ENCODE results near the gene ICA1. TPM values are rescaled to one million over a fixed set of nuclear protein-coding genes. Genes with fewer than 3 reads are reported as not detected.

Gene ICA1
- total and polyA plus RNA-seq, 2 of the 13 experiments (the other 11 are each of a cell fraction or from before 2014, with no cell fraction given): 0.29 TPM; not detected in 1

DNA sequence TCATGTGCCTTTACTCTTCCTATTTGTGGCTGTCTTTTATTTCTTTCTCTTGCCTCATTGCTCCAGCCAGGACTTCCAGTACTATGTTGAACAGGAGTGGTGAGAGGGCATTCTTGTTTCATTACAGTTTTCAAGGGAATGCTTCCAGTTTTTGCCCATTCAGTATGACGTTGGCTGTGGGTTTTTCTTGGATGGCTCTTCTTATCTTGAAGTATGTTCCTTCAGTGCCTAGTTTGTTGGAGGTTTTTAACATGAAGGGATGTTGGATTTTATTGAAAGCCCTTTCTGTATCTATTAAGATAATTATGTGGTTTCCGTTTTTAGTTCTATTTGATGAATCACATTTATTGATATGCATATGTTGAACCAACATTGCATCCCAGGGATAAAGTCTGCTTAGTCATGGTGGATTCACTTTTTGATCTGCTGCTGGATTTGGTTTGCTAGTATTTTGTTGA, 196.6 kb downstream of the ICA1 start (continued):
- no peak for TF ChIP-seq RERE (CRISPR knock-in tag; IDR thresholded peaks at IDR 0.05; ENCODE audit: low read depth)

DNA sequence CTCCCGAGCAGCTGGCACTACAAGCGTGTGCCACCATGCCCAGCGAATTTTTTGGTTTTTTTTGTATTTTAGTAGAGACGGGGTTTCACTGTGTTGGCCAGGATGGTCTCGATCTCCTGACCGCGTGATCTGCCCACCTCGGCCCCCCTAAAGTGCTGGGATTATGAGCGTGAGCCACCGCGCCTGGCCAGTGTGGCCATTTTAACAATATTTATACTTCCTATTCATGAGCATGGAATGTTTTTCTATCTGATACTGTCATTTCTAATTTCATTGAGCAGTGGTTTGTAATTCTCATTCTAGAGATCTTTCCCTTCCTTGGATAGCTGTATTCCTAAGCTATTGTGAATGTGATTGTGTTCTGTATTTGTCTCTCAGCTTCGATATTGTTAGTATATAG, 197.1 kb downstream of the ICA1 start:
- Histone ChIP-seq H3K4me2 (ENCODE audit: low read depth, low read length) (no peak overlapping the region), H4K20me1 (ENCODE audit: insufficient read depth, low read length) (no peaks in the 10 kb centered on the region), H3K4me3 (replicated peaks in 1 of 3; ENCODE audit: insufficient read depth in 1 of 3, low read depth in 2 of 3, low read length in 3 of 3) (no peak overlapping the region), H3K9me3 (ENCODE audit: low read length) (no peaks in the 10 kb centered on the region), H3K9ac (ENCODE audit: insufficient read depth, low read depth, low read length) (no peak overlapping the region), H2AFZ (ENCODE audit: low read length) (no peak overlapping the region), H3K79me2 (ENCODE audit: insufficient read depth, low read length) (no peaks in the 10 kb centered on the region), H3K36me3 (replicated peaks in 1 of 2; ENCODE audit: control insufficient read depth in 1 of 2, insufficient read depth in 2 of 2, low read length in 2 of 2) (no peaks in the 10 kb centered on the region), H3K4me1 (ENCODE audit: insufficient read depth, low read length) (no peaks in the 10 kb centered on the region), H3K27ac (ENCODE audit: extremely low read length, insufficient read depth, low read length) (no peak overlapping the region), H3K27me3 (ENCODE audit: control insufficient read depth in 1 of 2, insufficient read depth in 2 of 2, low read length in 2 of 2) (no peaks in the 10 kb centered on the region)
- FAIRE-seq: no peak
- no peak for ATAC-seq
- in situ Hi-C loops (cut with HindIII; ENCODE audit: extremely low pct_ligation_motif_present, low pct_unique_long_range_greater_than_20kb) (no loop called here), intact Hi-C loops (cut with micrococcal nuclease; ENCODE audit: unreplicated experiment) (no loop called here)
- DNase-seq (ENCODE audit: low spot score): no peak
- WGBS (ENCODE audit: low lambda C conversion rate): 83% methylated on average over 12 of the region's 12 CpGs
- POLR2A ChIA-PET: no interaction called here
- no TSS peak for BruUV-seq (replicated peaks)
- CTCF ChIA-PET (ENCODE audit: low intra/inter-chr PET ratio, low total read pairs): no interaction called here
- TF ChIP-seq ERF (CRISPR knock-in tag; IDR thresholded peaks at IDR 0.05): no peak
- TF ChIP-seq TMF1 (CRISPR knock-in tag; IDR thresholded peaks at IDR 0.05; ENCODE audit: low read depth): no peak
- TF ChIP-seq ZNF513 (CRISPR knock-in tag; conservative IDR thresholded peaks at IDR 0.05): no peak
- TF ChIP-seq HNRNPK (IDR thresholded peaks at IDR 0.05; ENCODE audit: low read depth, low read length, poor library complexity, severe bottlenecking): no peak
- TF ChIP-seq MTF1 (CRISPR knock-in tag; IDR thresholded peaks at IDR 0.05): no peak
- TF ChIP-seq GZF1 (CRISPR knock-in tag; IDR thresholded peaks at IDR 0.05): no peak
- TF ChIP-seq ZZZ3 (CRISPR knock-in tag; IDR thresholded peaks at IDR 0.05; ENCODE audit: borderline replicate concordance): no peak
- no peak for TF ChIP-seq SRSF9 (IDR thresholded peaks at IDR 0.05; ENCODE audit: borderline replicate concordance, insufficient read depth, low read depth, low read length, poor library complexity, severe bottlenecking)
- no peak for TF ChIP-seq TAF1 (CRISPR knock-in tag; IDR thresholded peaks at IDR 0.05)
- TF ChIP-seq SMARCE1 (IDR thresholded peaks at IDR 0.05; ENCODE audit: borderline replicate concordance): no peak
- TF ChIP-seq, protein P1, sequence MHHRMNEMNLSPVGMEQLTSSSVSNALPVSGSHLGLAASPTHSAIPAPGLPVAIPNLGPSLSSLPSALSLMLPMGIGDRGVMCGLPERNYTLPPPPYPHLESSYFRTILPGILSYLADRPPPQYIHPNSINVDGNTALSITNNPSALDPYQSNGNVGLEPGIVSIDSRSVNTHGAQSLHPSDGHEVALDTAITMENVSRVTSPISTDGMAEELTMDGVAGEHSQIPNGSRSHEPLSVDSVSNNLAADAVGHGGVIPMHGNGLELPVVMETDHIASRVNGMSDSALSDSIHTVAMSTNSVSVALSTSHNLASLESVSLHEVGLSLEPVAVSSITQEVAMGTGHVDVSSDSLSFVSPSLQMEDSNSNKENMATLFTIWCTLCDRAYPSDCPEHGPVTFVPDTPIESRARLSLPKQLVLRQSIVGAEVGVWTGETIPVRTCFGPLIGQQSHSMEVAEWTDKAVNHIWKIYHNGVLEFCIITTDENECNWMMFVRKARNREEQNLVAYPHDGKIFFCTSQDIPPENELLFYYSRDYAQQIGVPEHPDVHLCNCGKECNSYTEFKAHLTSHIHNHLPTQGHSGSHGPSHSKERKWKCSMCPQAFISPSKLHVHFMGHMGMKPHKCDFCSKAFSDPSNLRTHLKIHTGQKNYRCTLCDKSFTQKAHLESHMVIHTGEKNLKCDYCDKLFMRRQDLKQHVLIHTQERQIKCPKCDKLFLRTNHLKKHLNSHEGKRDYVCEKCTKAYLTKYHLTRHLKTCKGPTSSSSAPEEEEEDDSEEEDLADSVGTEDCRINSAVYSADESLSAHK (CRISPR knock-in tag; IDR thresholded peaks at IDR 0.05; ENCODE audit: borderline replicate concordance): no peak
- no peak for TF ChIP-seq MYC (CRISPR knock-in tag; IDR thresholded peaks at IDR 0.05; ENCODE audit: borderline replicate concordance)
